Measurements from ENCODE around the gene PARP8.

Gene PARP8

GRCh38 chr5:50726475-50727148, 60.2 kb downstream of the PARP8 start:
- no peak for TF ChIP-seq CTCF (conservative IDR thresholded peaks at IDR 0.05; ENCODE audit: low read depth, low read length)
- no peak overlapping the region for H3K4me3 ChIP-seq (ENCODE audit: low read length)
- DNase-seq (ENCODE audit: low read depth), result no peak

- no peak for DNase-seq (ENCODE audit: low read depth)
- no peak for TF ChIP-seq CTCF (conservative IDR thresholded peaks at IDR 0.05; ENCODE audit: low read depth, low read length)
- no peak overlapping the region for H3K4me3 ChIP-seq (ENCODE audit: low read length)
Measured at GRCh38 chr5:50727149-50727496, 60.7 kb downstream of the PARP8 start.

- no peak for TF ChIP-seq CTCF (conservative IDR thresholded peaks at IDR 0.05; ENCODE audit: low read depth, low read length)
- H3K4me3 ChIP-seq (ENCODE audit: low read length), result no peak overlapping the region
- no peak for DNase-seq (ENCODE audit: low read depth)
Measured at GRCh38 chr5:50727845-50728244, 61.4 kb downstream of the PARP8 start.

GRCh38 chr5:50730336-50730735, 63.9 kb downstream of the PARP8 start:
- TF ChIP-seq CTCF (conservative IDR thresholded peaks at IDR 0.05; ENCODE audit: low read depth, low read length), result no peak
- no peak for DNase-seq (ENCODE audit: low read depth)

GRCh38 chr5:50730841-50731240, 64.4 kb downstream of the PARP8 start:
- H3K4me3 ChIP-seq (ENCODE audit: low read length), result no peak overlapping the region
- no peak for DNase-seq (ENCODE audit: low read depth)
- no peak for TF ChIP-seq CTCF (conservative IDR thresholded peaks at IDR 0.05; ENCODE audit: low read depth, low read length)

More at GRCh38 chr5:50730336-50730735, 63.9 kb downstream of the PARP8 start:
- no peak overlapping the region for H3K4me3 ChIP-seq (ENCODE audit: low read length)

GRCh38 chr5:50733741-50734140, 67.3 kb downstream of the PARP8 start:
- no peak for TF ChIP-seq CTCF (conservative IDR thresholded peaks at IDR 0.05; ENCODE audit: low read depth, low read length)
- H3K4me3 ChIP-seq (ENCODE audit: low read length), result no peak overlapping the region
- DNase-seq (ENCODE audit: low read depth), result no peak

GRCh38 chr5:50738864-50739263, 72.4 kb downstream of the PARP8 start:
- no peak for DNase-seq (ENCODE audit: low read depth)
- H3K4me3 ChIP-seq (ENCODE audit: low read length), result no peak overlapping the region

More at GRCh38 chr5:50738864-50739263, 72.4 kb downstream of the PARP8 start:
- TF ChIP-seq CTCF (conservative IDR thresholded peaks at IDR 0.05; ENCODE audit: low read depth, low read length), result no peak

Measured in retinal pigment epithelial cell (primary cell).